ENCODE measurements around the gene RSAD2. TPM values are rescaled to one million over a fixed set of nuclear protein-coding genes. Genes with fewer than 3 reads are reported as not detected.

RSAD2 gene
- total and polyA plus RNA-seq, 9 of the 15 experiments (the other 6 are each of a cell fraction or from before 2014, with no cell fraction given) = 0.15 to 1.4 (median 0.28) TPM

DNA sequence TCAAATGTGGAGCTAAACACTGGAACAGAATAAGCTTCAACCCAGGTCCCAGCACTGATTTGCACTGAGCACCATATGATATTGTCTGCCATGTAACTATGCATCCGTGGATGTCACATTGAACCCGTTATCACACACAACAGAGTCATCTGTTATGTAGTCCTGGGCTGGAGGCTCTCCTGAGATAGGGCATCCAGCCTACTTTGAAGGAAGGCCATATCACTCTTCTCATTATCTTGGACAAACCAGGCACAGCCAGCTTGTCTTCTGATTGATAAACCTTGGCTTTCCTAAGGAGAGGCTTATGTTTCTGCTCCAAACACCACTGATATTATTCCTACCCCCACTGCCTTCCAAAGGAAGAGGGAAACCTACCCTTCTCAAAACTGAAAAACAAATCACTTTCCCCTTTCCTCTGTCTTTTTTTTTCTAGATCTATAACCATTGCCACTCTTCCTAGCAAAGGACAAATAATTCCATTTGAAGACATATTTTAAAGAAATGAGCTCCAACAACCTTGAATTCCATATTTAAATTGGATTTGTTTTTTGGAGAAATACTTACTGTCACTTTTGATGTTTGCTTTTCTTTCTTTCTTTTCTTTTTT is 16.4 kb downstream of the RSAD2 start (continued):
- TF ChIP-seq ELF4 (CRISPR knock-in tag; IDR thresholded peaks at IDR 0.05) (peak; percentile 98), PRMT5 (CRISPR knock-in tag; IDR thresholded peaks at IDR 0.05) (no peak), HDAC1 (IDR thresholded peaks at IDR 0.05) (peak; percentile 71 to 99; a peak in 3 of 4 replicates), EP300 (IDR thresholded peaks at IDR 0.05; ENCODE audit: low read length) (peak; percentile 99), SMARCA4 (IDR thresholded peaks at IDR 0.05) (peak; percentile 99), ZNF274 (IDR thresholded peaks at IDR 0.05; ENCODE audit: borderline replicate concordance, low read depth, low read length) (peak; percentile 89), ZBED1 (IDR thresholded peaks at IDR 0.05) (peak; percentile 93), MAFG (tag; conservative IDR thresholded peaks at IDR 0.05) (peak; percentile 62)
- TF ChIP-seq, protein P1, sequence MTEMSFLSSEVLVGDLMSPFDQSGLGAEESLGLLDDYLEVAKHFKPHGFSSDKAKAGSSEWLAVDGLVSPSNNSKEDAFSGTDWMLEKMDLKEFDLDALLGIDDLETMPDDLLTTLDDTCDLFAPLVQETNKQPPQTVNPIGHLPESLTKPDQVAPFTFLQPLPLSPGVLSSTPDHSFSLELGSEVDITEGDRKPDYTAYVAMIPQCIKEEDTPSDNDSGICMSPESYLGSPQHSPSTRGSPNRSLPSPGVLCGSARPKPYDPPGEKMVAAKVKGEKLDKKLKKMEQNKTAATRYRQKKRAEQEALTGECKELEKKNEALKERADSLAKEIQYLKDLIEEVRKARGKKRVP (CRISPR knock-in tag; IDR thresholded peaks at IDR 0.05) = peak; percentile 80
- TF ChIP-seq, protein P2, sequence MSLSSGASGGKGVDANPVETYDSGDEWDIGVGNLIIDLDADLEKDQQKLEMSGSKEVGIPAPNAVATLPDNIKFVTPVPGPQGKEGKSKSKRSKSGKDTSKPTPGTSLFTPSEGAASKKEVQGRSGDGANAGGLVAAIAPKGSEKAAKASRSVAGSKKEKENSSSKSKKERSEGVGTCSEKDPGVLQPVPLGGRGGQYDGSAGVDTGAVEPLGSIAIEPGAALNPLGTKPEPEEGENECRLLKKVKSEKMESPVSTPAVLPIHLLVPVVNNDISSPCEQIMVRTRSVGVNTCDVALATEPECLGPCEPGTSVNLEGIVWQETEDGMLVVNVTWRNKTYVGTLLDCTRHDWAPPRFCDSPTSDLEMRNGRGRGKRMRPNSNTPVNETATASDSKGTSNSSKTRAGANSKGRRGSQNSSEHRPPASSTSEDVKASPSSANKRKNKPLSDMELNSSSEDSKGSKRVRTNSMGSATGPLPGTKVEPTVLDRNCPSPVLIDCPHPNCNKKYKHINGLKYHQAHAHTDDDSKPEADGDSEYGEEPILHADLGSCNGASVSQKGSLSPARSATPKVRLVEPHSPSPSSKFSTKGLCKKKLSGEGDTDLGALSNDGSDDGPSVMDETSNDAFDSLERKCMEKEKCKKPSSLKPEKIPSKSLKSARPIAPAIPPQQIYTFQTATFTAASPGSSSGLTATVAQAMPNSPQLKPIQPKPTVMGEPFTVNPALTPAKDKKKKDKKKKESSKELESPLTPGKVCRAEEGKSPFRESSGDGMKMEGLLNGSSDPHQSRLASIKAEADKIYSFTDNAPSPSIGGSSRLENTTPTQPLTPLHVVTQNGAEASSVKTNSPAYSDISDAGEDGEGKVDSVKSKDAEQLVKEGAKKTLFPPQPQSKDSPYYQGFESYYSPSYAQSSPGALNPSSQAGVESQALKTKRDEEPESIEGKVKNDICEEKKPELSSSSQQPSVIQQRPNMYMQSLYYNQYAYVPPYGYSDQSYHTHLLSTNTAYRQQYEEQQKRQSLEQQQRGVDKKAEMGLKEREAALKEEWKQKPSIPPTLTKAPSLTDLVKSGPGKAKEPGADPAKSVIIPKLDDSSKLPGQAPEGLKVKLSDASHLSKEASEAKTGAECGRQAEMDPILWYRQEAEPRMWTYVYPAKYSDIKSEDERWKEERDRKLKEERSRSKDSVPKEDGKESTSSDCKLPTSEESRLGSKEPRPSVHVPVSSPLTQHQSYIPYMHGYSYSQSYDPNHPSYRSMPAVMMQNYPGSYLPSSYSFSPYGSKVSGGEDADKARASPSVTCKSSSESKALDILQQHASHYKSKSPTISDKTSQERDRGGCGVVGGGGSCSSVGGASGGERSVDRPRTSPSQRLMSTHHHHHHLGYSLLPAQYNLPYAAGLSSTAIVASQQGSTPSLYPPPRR (CRISPR knock-in tag; IDR thresholded peaks at IDR 0.05; ENCODE audit: borderline replicate concordance) = peak; percentile 91; the same call in 1 of the 2 replicates
- TF ChIP-seq, protein P3, sequence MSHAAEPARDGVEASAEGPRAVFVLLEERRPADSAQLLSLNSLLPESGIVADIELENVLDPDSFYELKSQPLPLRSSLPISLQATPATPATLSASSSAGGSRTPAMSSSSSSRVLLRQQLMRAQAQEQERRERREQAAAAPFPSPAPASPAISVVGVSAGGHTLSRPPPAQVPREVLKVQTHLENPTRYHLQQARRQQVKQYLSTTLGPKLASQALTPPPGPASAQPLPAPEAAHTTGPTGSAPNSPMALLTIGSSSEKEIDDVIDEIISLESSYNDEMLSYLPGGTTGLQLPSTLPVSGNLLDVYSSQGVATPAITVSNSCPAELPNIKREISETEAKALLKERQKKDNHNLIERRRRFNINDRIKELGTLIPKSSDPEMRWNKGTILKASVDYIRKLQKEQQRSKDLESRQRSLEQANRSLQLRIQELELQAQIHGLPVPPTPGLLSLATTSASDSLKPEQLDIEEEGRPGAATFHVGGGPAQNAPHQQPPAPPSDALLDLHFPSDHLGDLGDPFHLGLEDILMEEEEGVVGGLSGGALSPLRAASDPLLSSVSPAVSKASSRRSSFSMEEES (CRISPR knock-in tag; IDR thresholded peaks at IDR 0.05) = no peak
- TF ChIP-seq, protein P4, sequence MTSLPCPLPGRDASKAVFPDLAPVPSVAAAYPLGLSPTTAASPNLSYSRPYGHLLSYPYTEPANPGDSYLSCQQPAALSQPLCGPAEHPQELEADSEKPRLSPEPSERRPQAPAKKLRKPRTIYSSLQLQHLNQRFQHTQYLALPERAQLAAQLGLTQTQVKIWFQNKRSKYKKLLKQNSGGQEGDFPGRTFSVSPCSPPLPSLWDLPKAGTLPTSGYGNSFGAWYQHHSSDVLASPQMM (CRISPR knock-in tag; IDR thresholded peaks at IDR 0.05) = no peak
- TF ChIP-seq, protein P5, sequence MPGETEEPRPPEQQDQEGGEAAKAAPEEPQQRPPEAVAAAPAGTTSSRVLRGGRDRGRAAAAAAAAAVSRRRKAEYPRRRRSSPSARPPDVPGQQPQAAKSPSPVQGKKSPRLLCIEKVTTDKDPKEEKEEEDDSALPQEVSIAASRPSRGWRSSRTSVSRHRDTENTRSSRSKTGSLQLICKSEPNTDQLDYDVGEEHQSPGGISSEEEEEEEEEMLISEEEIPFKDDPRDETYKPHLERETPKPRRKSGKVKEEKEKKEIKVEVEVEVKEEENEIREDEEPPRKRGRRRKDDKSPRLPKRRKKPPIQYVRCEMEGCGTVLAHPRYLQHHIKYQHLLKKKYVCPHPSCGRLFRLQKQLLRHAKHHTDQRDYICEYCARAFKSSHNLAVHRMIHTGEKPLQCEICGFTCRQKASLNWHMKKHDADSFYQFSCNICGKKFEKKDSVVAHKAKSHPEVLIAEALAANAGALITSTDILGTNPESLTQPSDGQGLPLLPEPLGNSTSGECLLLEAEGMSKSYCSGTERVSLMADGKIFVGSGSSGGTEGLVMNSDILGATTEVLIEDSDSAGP (CRISPR knock-in tag; IDR thresholded peaks at IDR 0.05) = no peak
- TF ChIP-seq, protein P6, sequence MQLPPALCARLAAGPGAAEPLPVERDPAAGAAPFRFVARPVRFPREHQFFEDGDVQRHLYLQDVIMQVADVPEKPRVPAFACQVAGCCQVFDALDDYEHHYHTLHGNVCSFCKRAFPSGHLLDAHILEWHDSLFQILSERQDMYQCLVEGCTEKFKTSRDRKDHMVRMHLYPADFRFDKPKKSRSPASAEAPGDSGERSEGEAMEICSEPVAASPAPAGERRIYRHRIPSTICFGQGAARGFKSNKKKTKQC (CRISPR knock-in tag; IDR thresholded peaks at IDR 0.05) = no peak
